ENCODE data around the gene KHDC4. TPM values are rescaled to one million over a fixed set of nuclear protein-coding genes. Genes with fewer than 3 reads are reported as not detected.
A peak's percentile ranks its signal among the peaks of the same experiment; 100 is the strongest.

Gene KHDC4
- total and polyA plus RNA-seq, 2 of the 13 experiments (the other 11 are each of a cell fraction or from before 2014, with no cell fraction given) = 33.5 to 92.0 TPM

DNA sequence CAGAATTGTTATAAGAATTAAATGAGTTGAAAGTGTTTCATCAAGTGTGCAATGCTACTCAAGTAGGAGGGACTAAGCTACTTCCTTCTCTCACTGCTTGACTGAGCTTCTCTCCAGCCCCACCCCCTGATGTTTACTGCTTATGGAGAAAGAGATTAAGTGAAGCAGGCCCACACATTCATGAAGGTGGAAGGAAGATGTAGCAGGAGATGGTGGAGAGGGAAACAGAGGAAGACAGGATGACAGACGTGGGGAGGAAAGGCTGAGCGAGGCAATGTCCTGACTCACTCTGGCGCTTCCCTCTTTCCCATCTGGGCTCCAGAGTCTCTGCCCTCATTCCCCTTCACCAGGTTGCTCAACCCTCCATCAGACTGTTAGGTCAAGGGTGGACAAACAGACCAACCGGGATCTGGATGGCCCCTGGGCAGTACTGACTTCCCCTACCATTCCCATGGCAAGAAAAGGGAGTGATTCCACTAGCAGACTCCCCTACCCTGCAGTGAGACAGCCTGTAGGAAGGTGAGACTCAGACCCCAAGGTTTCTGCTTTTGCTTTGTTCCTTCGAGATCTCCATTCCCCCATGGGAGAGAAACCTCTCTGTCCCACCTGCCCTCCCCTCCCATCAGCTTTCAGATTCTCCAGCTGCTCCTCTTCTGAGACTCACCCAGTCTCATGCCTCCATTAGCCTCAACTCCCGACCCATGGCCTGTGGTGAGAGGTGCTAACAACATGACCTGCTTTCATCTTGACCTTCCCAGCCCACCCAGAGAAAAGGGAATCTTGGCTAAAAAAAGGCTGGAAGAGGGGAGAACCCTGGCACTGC, 47.3 kb upstream of the KHDC4 start (continued):
- TF ChIP-seq, protein P1, sequence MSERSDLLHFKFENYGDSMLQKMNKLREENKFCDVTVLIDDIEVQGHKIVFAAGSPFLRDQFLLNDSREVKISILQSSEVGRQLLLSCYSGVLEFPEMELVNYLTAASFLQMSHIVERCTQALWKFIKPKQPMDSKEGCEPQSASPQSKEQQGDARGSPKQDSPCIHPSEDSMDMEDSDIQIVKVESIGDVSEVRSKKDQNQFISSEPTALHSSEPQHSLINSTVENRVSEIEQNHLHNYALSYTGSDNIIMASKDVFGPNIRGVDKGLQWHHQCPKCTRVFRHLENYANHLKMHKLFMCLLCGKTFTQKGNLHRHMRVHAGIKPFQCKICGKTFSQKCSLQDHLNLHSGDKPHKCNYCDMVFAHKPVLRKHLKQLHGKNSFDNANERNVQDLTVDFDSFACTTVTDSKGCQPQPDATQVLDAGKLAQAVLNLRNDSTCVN (CRISPR knock-in tag; IDR thresholded peaks at IDR 0.05; ENCODE audit: borderline replicate concordance) = 0 out of 2 replicates have a peak, but pooled peaks have one; percentile 44
- TF ChIP-seq KLF15 (CRISPR knock-in tag; IDR thresholded peaks at IDR 0.05; ENCODE audit: borderline replicate concordance) (no peak), RARA (CRISPR knock-in tag; IDR thresholded peaks at IDR 0.05) (peak; percentile 56), MIER3 (CRISPR knock-in tag; IDR thresholded peaks at IDR 0.05; ENCODE audit: borderline replicate concordance) (0 out of 2 replicates have a peak, but pooled peaks have one; percentile 47), RXRB (CRISPR knock-in tag; IDR thresholded peaks at IDR 0.05; ENCODE audit: borderline replicate concordance) (peak; percentile 66; the same call in 1 of the 2 replicates), DNMT3B (CRISPR knock-in tag; conservative IDR thresholded peaks at IDR 0.05) (no peak), CC2D1A (CRISPR knock-in tag; IDR thresholded peaks at IDR 0.05) (no peak), ETV5 (CRISPR knock-in tag; IDR thresholded peaks at IDR 0.05; ENCODE audit: borderline replicate concordance) (peak; percentile 12; the same call in 1 of the 2 replicates), EP300 (IDR thresholded peaks at IDR 0.05; ENCODE audit: low read depth in 2 of 2, low read length in 2 of 2) (no peak), EP300 (CRISPR knock-in tag; IDR thresholded peaks at IDR 0.05; ENCODE audit: borderline replicate concordance) (0 out of 2 replicates have a peak, but pooled peaks have one; percentile 17), MEIS2 (CRISPR knock-in tag; IDR thresholded peaks at IDR 0.05) (no peak), NR2F2 (IDR thresholded peaks at IDR 0.05; ENCODE audit: borderline replicate concordance, low read depth) (0 out of 2 replicates have a peak, but pooled peaks have one; percentile 15), FOSL2 (CRISPR knock-in tag; IDR thresholded peaks at IDR 0.05) (peak; percentile 70), ZNF235 (CRISPR knock-in tag; IDR thresholded peaks at IDR 0.05; ENCODE audit: borderline replicate concordance) (no peak), SALL1 (CRISPR knock-in tag; IDR thresholded peaks at IDR 0.05) (peak; percentile 41; the same call in 1 of the 2 replicates), ELF3 (CRISPR knock-in tag; IDR thresholded peaks at IDR 0.05) (peak; percentile 30; the same call in 1 of the 2 replicates)
- TF ChIP-seq, protein P2, sequence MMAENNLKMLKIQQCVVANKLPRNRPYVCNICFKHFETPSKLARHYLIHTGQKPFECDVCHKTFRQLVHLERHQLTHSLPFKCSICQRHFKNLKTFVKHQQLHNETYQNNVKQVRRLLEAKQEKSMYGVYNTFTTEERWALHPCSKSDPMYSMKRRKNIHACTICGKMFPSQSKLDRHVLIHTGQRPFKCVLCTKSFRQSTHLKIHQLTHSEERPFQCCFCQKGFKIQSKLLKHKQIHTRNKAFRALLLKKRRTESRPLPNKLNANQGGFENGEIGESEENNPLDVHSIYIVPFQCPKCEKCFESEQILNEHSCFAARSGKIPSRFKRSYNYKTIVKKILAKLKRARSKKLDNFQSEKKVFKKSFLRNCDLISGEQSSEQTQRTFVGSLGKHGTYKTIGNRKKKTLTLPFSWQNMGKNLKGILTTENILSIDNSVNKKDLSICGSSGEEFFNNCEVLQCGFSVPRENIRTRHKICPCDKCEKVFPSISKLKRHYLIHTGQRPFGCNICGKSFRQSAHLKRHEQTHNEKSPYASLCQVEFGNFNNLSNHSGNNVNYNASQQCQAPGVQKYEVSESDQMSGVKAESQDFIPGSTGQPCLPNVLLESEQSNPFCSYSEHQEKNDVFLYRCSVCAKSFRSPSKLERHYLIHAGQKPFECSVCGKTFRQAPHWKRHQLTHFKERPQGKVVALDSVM (CRISPR knock-in tag; IDR thresholded peaks at IDR 0.05) = 0 out of 2 replicates have a peak, but pooled peaks have one; percentile 14
- TF ChIP-seq, protein P3, sequence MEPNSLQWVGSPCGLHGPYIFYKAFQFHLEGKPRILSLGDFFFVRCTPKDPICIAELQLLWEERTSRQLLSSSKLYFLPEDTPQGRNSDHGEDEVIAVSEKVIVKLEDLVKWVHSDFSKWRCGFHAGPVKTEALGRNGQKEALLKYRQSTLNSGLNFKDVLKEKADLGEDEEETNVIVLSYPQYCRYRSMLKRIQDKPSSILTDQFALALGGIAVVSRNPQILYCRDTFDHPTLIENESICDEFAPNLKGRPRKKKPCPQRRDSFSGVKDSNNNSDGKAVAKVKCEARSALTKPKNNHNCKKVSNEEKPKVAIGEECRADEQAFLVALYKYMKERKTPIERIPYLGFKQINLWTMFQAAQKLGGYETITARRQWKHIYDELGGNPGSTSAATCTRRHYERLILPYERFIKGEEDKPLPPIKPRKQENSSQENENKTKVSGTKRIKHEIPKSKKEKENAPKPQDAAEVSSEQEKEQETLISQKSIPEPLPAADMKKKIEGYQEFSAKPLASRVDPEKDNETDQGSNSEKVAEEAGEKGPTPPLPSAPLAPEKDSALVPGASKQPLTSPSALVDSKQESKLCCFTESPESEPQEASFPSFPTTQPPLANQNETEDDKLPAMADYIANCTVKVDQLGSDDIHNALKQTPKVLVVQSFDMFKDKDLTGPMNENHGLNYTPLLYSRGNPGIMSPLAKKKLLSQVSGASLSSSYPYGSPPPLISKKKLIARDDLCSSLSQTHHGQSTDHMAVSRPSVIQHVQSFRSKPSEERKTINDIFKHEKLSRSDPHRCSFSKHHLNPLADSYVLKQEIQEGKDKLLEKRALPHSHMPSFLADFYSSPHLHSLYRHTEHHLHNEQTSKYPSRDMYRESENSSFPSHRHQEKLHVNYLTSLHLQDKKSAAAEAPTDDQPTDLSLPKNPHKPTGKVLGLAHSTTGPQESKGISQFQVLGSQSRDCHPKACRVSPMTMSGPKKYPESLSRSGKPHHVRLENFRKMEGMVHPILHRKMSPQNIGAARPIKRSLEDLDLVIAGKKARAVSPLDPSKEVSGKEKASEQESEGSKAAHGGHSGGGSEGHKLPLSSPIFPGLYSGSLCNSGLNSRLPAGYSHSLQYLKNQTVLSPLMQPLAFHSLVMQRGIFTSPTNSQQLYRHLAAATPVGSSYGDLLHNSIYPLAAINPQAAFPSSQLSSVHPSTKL (CRISPR knock-in tag; IDR thresholded peaks at IDR 0.05) = peak; percentile 58
